K562 (cell line): Measurements from ENCODE around the gene CHPF. TPM values are rescaled to one million over a fixed set of nuclear protein-coding genes. Genes with fewer than 3 reads are reported as not detected.

ENCODE experiments used
- ATF7 ChIP-seq: fragments of 450-650 bp; IDR thresholded peaks from 2 replicates; pipeline ENCODE4 v1.7.1; 2014; ENCODE audit warnings: mild to moderate bottlenecking, moderate library complexity
- CBFA2T3 ChIP-seq: fragments of 450-650 bp; IDR thresholded peaks from 2 replicates; pipeline ENCODE4 v1.6.1; 2017
- CHD2 ChIP-seq: IDR thresholded peaks from 2 replicates; pipeline ENCODE4 v1.6.1; 2011; ENCODE audit warnings: low read depth, low read length
- CREM ChIP-seq: IDR thresholded peaks from 2 replicates; pipeline ENCODE4 v1.6.1; 2014; ENCODE audit warnings: antibody characterized with exemption, low read depth
- CTBP1 ChIP-seq: fragments of 450-650 bp; IDR thresholded peaks from 2 replicates; pipeline ENCODE4 v1.6.1; 2016; ENCODE audit warnings: borderline replicate concordance
- CUX1 ChIP-seq: fragments of 200-800 bp; sonication (Bioruptor generic); IDR thresholded peaks from 2 replicates; pipeline ENCODE4 v1.6.1; 2016; ENCODE audit warnings: missing genetic modification characterization, missing compliant biosample characterization
- JUN ChIP-seq, 2 experiments: sonication (generic) in 1 of 2; formaldehyde crosslinking in 1 of 2; IDR thresholded peaks; 2 replicates each; pipeline versions ENCODE4 v1.6.1 to v1.8.0; 2012 to 2022; ENCODE audit warnings: borderline replicate concordance in 2 of 2, mild to moderate bottlenecking in 2 of 2, improper control_type of control experiment in 1 of 2, low read depth in 1 of 2, low read length in 1 of 2, missing genetic modification reagents in 1 of 2
- KLF16 ChIP-seq: IDR thresholded peaks from 2 replicates; pipeline ENCODE4 v1.6.1; 2016; ENCODE audit warnings: antibody characterized with exemption
- MTA1 ChIP-seq: fragments of 450-650 bp; IDR thresholded peaks from 2 replicates; pipeline ENCODE4 v1.6.1; 2017; ENCODE audit warnings: borderline replicate concordance
- NCOA1 ChIP-seq: fragments of 450-650 bp; IDR thresholded peaks from 2 replicates; pipeline ENCODE4 v1.6.1; 2016; ENCODE audit warnings: low read depth
- NR4A1 ChIP-seq, 2 experiments: fragments of 250-450 bp in 1 of 2; fragments of 450-650 bp in 1 of 2; sonication (Bioruptor Pico) in 1 of 2; IDR thresholded peaks; 2 replicates each; pipeline versions ENCODE4 v1.4.0 to v1.6.1; 2016 to 2020; ENCODE audit warnings: mild to moderate bottlenecking in 2 of 2, missing compliant biosample characterization in 1 of 2, missing genetic modification characterization in 1 of 2, moderate library complexity in 1 of 2
- NRF1 ChIP-seq, 2 experiments: fragments of 450-650 bp; IDR thresholded peaks in 1 of 2; conservative IDR thresholded peaks in 1 of 2; 2 replicates each; pipeline ENCODE4 v1.6.1; 2014; ENCODE audit warnings: mild to moderate bottlenecking in 2 of 2
- RAD21 ChIP-seq, 2 experiments: fragments of 250-450 bp in 1 of 2; fragments of 450-650 bp in 1 of 2; sonication (Bioruptor Pico) in 1 of 2; formaldehyde crosslinking in 1 of 2; IDR thresholded peaks in 1 of 2; conservative IDR thresholded peaks in 1 of 2; 2 replicates each; pipeline versions ENCODE4 v1.4.0 to v1.8.0; 2020 to 2022; ENCODE audit warnings: mild to moderate bottlenecking in 2 of 2, moderate library complexity in 1 of 2
- ZC3H4 ChIP-seq: sonication (generic); formaldehyde crosslinking; IDR thresholded peaks from 2 replicates; pipeline ENCODE4 v1.9.0; 2021; ENCODE audit warnings: missing genetic modification reagents, borderline replicate concordance
- polyA plus RNA-seq, 8 experiments: library from polyadenylated mRNA; depleted of rRNA in 4 of 8; stranded (reverse) in 5 of 8; unstranded in 3 of 8; fragments of >200 nt; fragmentation: Nextera tagmentation in 2 of 8; fragmentation: Illumina TruSeq in 1 of 8; extraction: Ambion mirVana in 2 of 8; extraction: Trizol in 1 of 8; gene quantifications; 2 replicates each; pipeline versions ENCODE4 v1.2.1 to v1.2.3, GENCODE V29; 2011 to 2014; ENCODE audit warnings: inconsistent platforms in 1 of 8, missing spikeins in 1 of 8
- total RNA-seq, 7 experiments: library from RNA; depleted of rRNA in 6 of 7; stranded (reverse); fragments of >200 nt in 6 of 7; fragmentation: Illumina TruSeq in 2 of 7; extraction: Trizol in 2 of 7; gene quantifications; 2 replicates each; pipeline versions ENCODE4 v1.2.1 to v1.2.3, GENCODE V29; 2011 to 2021; ENCODE audit warnings: low replicate concordance in 1 of 7
- TF ChIP-seq, protein P1 (sequence below): IDR thresholded peaks from 2 replicates; pipeline ENCODE4 v1.6.1; 2011; ENCODE audit warnings: borderline replicate concordance, low read depth, mild to moderate bottlenecking, moderate library complexity, low read length; ENCODE audit not compliant: insufficient read depth, poor library complexity, severe bottlenecking
- TF ChIP-seq, protein P2 (sequence below): sonication (generic); formaldehyde crosslinking; IDR thresholded peaks from 2 replicates; pipeline ENCODE4 v1.8.0; 2023; ENCODE audit warnings: mild to moderate bottlenecking, missing genetic modification reagents
- TF ChIP-seq, protein P3 (sequence below): fragments of 450-650 bp; formaldehyde crosslinking; IDR thresholded peaks from 2 replicates; pipeline ENCODE4 v1.4.0; 2020; ENCODE audit warnings: mild to moderate bottlenecking, moderate library complexity

Gene CHPF
- total and polyA plus RNA-seq, 9 of the 15 experiments (the other 6 are each of a cell fraction or from before 2014, with no cell fraction given), result 0.15 to 57.2 (median 7.9) TPM

GRCh38 chr2:219541611-219542180 is 1.9 kb downstream of the CHPF start (continued):
- TF ChIP-seq, protein P1, sequence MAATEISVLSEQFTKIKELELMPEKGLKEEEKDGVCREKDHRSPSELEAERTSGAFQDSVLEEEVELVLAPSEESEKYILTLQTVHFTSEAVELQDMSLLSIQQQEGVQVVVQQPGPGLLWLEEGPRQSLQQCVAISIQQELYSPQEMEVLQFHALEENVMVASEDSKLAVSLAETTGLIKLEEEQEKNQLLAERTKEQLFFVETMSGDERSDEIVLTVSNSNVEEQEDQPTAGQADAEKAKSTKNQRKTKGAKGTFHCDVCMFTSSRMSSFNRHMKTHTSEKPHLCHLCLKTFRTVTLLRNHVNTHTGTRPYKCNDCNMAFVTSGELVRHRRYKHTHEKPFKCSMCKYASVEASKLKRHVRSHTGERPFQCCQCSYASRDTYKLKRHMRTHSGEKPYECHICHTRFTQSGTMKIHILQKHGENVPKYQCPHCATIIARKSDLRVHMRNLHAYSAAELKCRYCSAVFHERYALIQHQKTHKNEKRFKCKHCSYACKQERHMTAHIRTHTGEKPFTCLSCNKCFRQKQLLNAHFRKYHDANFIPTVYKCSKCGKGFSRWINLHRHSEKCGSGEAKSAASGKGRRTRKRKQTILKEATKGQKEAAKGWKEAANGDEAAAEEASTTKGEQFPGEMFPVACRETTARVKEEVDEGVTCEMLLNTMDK, result peak; percentile 97
- no peak for TF ChIP-seq NR4A1 (CRISPR knock-in tag; IDR thresholded peaks at IDR 0.05)
- peak; percentile 83 for TF ChIP-seq NR4A1 (tag; IDR thresholded peaks at IDR 0.05)
- TF ChIP-seq MTA1, result peak; percentile 40; the same call in 1 of the 2 replicates
- 0 out of 2 replicates have a peak, but pooled peaks have one; percentile 7 for TF ChIP-seq KLF16
- peak; percentile 67 for TF ChIP-seq ATF7
- TF ChIP-seq NCOA1, result peak; percentile 26; the same call in 1 of the 2 replicates
- TF ChIP-seq JUN (IDR thresholded peaks at IDR 0.05; ENCODE audit: borderline replicate concordance, low read depth, low read length), result no peak
- TF ChIP-seq JUN (CRISPR knock-in tag; IDR thresholded peaks at IDR 0.05; ENCODE audit: borderline replicate concordance), result no peak
- TF ChIP-seq CREM, result peak; percentile 87
- TF ChIP-seq CUX1, result no peak
- TF ChIP-seq CTBP1, result peak; percentile 89; the same call in 1 of the 2 replicates
- no peak for TF ChIP-seq CHD2
- TF ChIP-seq, protein P2, sequence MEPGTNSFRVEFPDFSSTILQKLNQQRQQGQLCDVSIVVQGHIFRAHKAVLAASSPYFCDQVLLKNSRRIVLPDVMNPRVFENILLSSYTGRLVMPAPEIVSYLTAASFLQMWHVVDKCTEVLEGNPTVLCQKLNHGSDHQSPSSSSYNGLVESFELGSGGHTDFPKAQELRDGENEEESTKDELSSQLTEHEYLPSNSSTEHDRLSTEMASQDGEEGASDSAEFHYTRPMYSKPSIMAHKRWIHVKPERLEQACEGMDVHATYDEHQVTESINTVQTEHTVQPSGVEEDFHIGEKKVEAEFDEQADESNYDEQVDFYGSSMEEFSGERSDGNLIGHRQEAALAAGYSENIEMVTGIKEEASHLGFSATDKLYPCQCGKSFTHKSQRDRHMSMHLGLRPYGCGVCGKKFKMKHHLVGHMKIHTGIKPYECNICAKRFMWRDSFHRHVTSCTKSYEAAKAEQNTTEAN (CRISPR knock-in tag), result 0 out of 2 replicates have a peak, but pooled peaks have one; percentile 45
- peak; percentile 26 to 31; a peak in 1 of 4 replicates for TF ChIP-seq NRF1 (conservative IDR thresholded peaks at IDR 0.05 in 1 of 2, IDR thresholded peaks at IDR 0.05 in 1 of 2)
- peak; percentile 77 to 81 for TF ChIP-seq RAD21 (CRISPR knock-in tag; conservative IDR thresholded peaks at IDR 0.05 in 1 of 2, IDR thresholded peaks at IDR 0.05 in 1 of 2)
- TF ChIP-seq ZC3H4 (CRISPR knock-in tag), result no peak
- peak; percentile 36; the same call in 1 of the 2 replicates for TF ChIP-seq CBFA2T3
- TF ChIP-seq, protein P3, sequence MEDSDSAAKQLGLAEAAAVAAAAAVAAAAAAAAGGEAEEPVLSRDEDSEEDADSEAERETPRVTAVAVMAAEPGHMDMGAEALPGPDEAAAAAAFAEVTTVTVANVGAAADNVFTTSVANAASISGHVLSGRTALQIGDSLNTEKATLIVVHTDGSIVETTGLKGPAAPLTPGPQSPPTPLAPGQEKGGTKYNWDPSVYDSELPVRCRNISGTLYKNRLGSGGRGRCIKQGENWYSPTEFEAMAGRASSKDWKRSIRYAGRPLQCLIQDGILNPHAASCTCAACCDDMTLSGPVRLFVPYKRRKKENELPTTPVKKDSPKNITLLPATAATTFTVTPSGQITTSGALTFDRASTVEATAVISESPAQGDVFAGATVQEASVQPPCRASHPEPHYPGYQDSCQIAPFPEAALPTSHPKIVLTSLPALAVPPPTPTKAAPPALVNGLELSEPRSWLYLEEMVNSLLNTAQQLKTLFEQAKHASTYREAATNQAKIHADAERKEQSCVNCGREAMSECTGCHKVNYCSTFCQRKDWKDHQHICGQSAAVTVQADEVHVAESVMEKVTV, result peak; percentile 46
